GM12878 (cell line): ENCODE data around the gene PDE9A. TPM values are rescaled to one million over a fixed set of nuclear protein-coding genes. Genes with fewer than 3 reads are reported as not detected.

Experiments used
- ATAC-seq: fragments of 200-7000 bp; cut with Tn5 transposase; 3 replicates; pipeline ENCODE4 v1.9.1; 2020; ENCODE audit warnings: mild to moderate bottlenecking, moderate library complexity
- BruUV-seq: library from RNA; stranded (reverse); fragments of 400-500 nt; replicated peaks from 2 replicates; lab custom pipeline; 2021; lab: Mats Ljungman, UMichigan
- CTCF ChIA-PET: fragments of 300-600 bp; sonication (Branson Sonifier 250); formaldehyde crosslinking; extraction: SDS; loops from one replicate; lab custom pipeline; 2021; ENCODE audit warnings: inconsistent platforms; lab: Yijun Ruan, JAX
- POLR2A ChIA-PET: fragments of 350-600 bp; formaldehyde crosslinking; extraction: SDS; loops from one replicate; lab custom pipeline; 2021; ENCODE audit warnings: inconsistent platforms; lab: Charles Lee
- RAD21 ChIA-PET: fragments of 300-600 bp; sonication (Branson Sonifier 250); formaldehyde crosslinking; loops from one replicate; lab custom pipeline; 2023; ENCODE audit warnings: antibody characterized with exemption; ENCODE audit not compliant: unreplicated experiment; lab: Charles Lee
- SMC1A ChIA-PET: fragments of 300-600 bp; sonication (Branson Sonifier 250); formaldehyde crosslinking; loops from one replicate; lab custom pipeline; 2023; ENCODE audit not compliant: unreplicated experiment, uncharacterized antibody; lab: Charles Lee
- DNase-seq: peaks from one replicate; pipeline ENCODE4 v3.0.0-alpha.2; 2011; ENCODE audit warnings: low read depth, low spot score
- FAIRE-seq: peaks from 3 replicates; lab custom pipeline; 2011; peaks lifted over from hg19 to GRCh38; lab: Jason Lieb, UNC
- H2AFZ ChIP-seq: 2 replicates; pipeline ENCODE4 v1.6.0; 2011; ENCODE audit warnings: low read depth, low read length, control low read depth; ENCODE audit not compliant: control insufficient read depth
- H3K27ac ChIP-seq: 2 replicates; pipeline ENCODE4 v1.5.1; 2011; ENCODE audit warnings: control low read depth; ENCODE audit not compliant: control insufficient read depth, insufficient read depth
- H3K27me3 ChIP-seq, 2 experiments: replicated peaks in 1 of 2; 2 replicates each; pipeline versions ENCODE4 v1.6.0 to v1.6.1; 2011; ENCODE audit warnings: low read length in 1 of 2; ENCODE audit not compliant: control insufficient read depth in 2 of 2, insufficient read depth in 2 of 2
- H3K36me3 ChIP-seq, 2 experiments: 2 replicates each; pipeline ENCODE4 v1.5.1; 2011; ENCODE audit warnings: low read length in 1 of 2; ENCODE audit not compliant: control insufficient read depth in 2 of 2, insufficient read depth in 2 of 2
- H3K4me1 ChIP-seq: 2 replicates; pipeline ENCODE4 v1.6.1; 2011; ENCODE audit warnings: mild to moderate bottlenecking, low read length, moderate library complexity, mixed read lengths; ENCODE audit not compliant: control insufficient read depth, insufficient read depth
- H3K4me2 ChIP-seq: 2 replicates; pipeline ENCODE4 v1.6.0; 2011; ENCODE audit warnings: control low read depth; ENCODE audit not compliant: control insufficient read depth, insufficient read depth
- H3K4me3 ChIP-seq: fragments of 200-600 bp; sonication (generic); 2 replicates; pipeline ENCODE4 v1.5.1; 2016
- H3K79me2 ChIP-seq: 2 replicates; pipeline ENCODE4 v1.6.0; 2011; ENCODE audit warnings: low read length; ENCODE audit not compliant: control insufficient read depth, insufficient read depth
- H3K9ac ChIP-seq: 2 replicates; pipeline ENCODE4 v1.8.0; 2011; ENCODE audit warnings: low read length, control low read depth, mixed read lengths; ENCODE audit not compliant: control insufficient read depth, insufficient read depth
- H3K9me3 ChIP-seq: replicated peaks from 3 replicates; pipeline ENCODE4 v1.5.1; 2011; ENCODE audit warnings: mild to moderate bottlenecking, low read length; ENCODE audit not compliant: control insufficient read depth, insufficient read depth
- H4K20me1 ChIP-seq: 2 replicates; pipeline ENCODE4 v1.6.0; 2011; ENCODE audit not compliant: control insufficient read depth, insufficient read depth
- CHD2 ChIP-seq: IDR thresholded peaks from 2 replicates; pipeline ENCODE4 v1.6.1; 2011; ENCODE audit warnings: low read depth, low read length, improper control_type of control experiment, borderline replicate concordance
- ESRRA ChIP-seq: IDR thresholded peaks from 2 replicates; pipeline ENCODE4 v1.6.1; 2012; ENCODE audit warnings: mild to moderate bottlenecking, low read length, improper control_type of control experiment
- ETV6 ChIP-seq, 2 experiments: fragments of 450-650 bp in 1 of 2; IDR thresholded peaks in 1 of 2; conservative IDR thresholded peaks in 1 of 2; 2 replicates each; pipeline ENCODE4 v1.6.1; 2014; ENCODE audit warnings: antibody characterized with exemption in 1 of 2, borderline replicate concordance in 1 of 2, low read depth in 1 of 2, mild to moderate bottlenecking in 1 of 2, moderate library complexity in 1 of 2
- IRF4 ChIP-seq: IDR thresholded peaks from 2 replicates; pipeline ENCODE4 v1.6.1; 2011; ENCODE audit warnings: low read depth, low read length
- MEF2A ChIP-seq: IDR thresholded peaks from 2 replicates; pipeline ENCODE4 v1.6.1; 2011; ENCODE audit warnings: low read depth, mild to moderate bottlenecking, low read length, moderate library complexity; ENCODE audit not compliant: insufficient read depth
- MEF2B ChIP-seq: fragments of 450-650 bp; IDR thresholded peaks from 2 replicates; pipeline ENCODE4 v1.6.1; 2018; ENCODE audit warnings: mild to moderate bottlenecking, moderate library complexity; ENCODE audit not compliant: partially characterized antibody, poor library complexity, severe bottlenecking
- POU2F2 ChIP-seq: IDR thresholded peaks from 3 replicates; pipeline ENCODE4 v1.6.1; 2011; ENCODE audit warnings: low read depth, mild to moderate bottlenecking, low read length, borderline replicate concordance
- SIX5 ChIP-seq: IDR thresholded peaks from 2 replicates; pipeline ENCODE4 v1.6.1; 2011; ENCODE audit warnings: mild to moderate bottlenecking, low read depth, low read length, moderate library complexity; ENCODE audit not compliant: severe bottlenecking
- SUZ12 ChIP-seq: fragments of 200-600 bp; sonication (generic); IDR thresholded peaks from one replicate; pipeline ENCODE4 v1.6.1; 2018; ENCODE audit warnings: antibody characterized with exemption, mild to moderate bottlenecking; ENCODE audit not compliant: unreplicated experiment
- ZNF384 ChIP-seq: IDR thresholded peaks from 2 replicates; pipeline ENCODE4 v1.6.1; 2012; ENCODE audit warnings: low read depth, mild to moderate bottlenecking, low read length, improper control_type of control experiment, borderline replicate concordance
- ZNF622 ChIP-seq: fragments of 450-650 bp; IDR thresholded peaks from 2 replicates; pipeline ENCODE4 v1.6.1; 2017; ENCODE audit warnings: mild to moderate bottlenecking, inconsistent platforms
- ZSCAN29 ChIP-seq: fragments of 450-650 bp; IDR thresholded peaks from 2 replicates; pipeline ENCODE4 v1.6.1; 2017; ENCODE audit warnings: mild to moderate bottlenecking, moderate library complexity
- WGBS: methylation state at CpG from one replicate; pipeline ENCODE4 v1.1.6; 2016; ENCODE audit warnings: low lambda C conversion rate; ENCODE audit not compliant: insufficient replicate concordance, insufficient coverage; ENCODE audit errors: missing lambda C conversion rate; 5-methylcytosine and 5-hydroxymethylcytosine counted together
- in situ Hi-C: fragments of 300-500 bp; cut with MboI; formaldehyde crosslinking; loops from 9 replicates; pipeline ENCODE4 v1.14.3; 2018; ENCODE audit warnings: mixed read lengths
- intact Hi-C: fragments of 100-400 bp; cut with micrococcal nuclease; formaldehyde crosslinking; loops from one replicate; pipeline ENCODE4 v1.14.2; 2022; ENCODE audit not compliant: unreplicated experiment
- polyA plus RNA-seq, 11 experiments: library from polyadenylated mRNA; depleted of rRNA in 4 of 11; unstranded in 6 of 11; stranded (reverse) in 5 of 11; fragments of >200 nt; fragmentation: Nextera tagmentation in 4 of 11; fragmentation: Illumina TruSeq in 1 of 11; extraction: Ambion mirVana in 4 of 11; extraction: Trizol in 1 of 11; gene quantifications; 1 replicate in 1 of 11; 2 replicates in 10 of 11; pipeline versions ENCODE4 v1.2.1 to v1.2.3, GENCODE V29; 2011 to 2016; ENCODE audit warnings: inconsistent platforms in 2 of 11, missing spikeins in 2 of 11, low read depth in 1 of 11
- total RNA-seq, 4 experiments: library from RNA; depleted of rRNA in 3 of 4; stranded (reverse); fragments of >200 nt in 3 of 4; fragmentation: Illumina TruSeq in 1 of 4; extraction: Trizol in 1 of 4; gene quantifications; 2 replicates each; pipeline versions ENCODE4 v1.2.1 to v1.2.3, GENCODE V29; 2013 to 2021

Gene PDE9A
- total and polyA plus RNA-seq, 10 of the 15 experiments (the other 5 are each of a cell fraction or from before 2014, with no cell fraction given), result 0.08 to 0.45 (median 0.20) TPM; not detected in 1

- intact Hi-C loops (no loop called here), in situ Hi-C loops (no loop called here)
- ChIA-PET POLR2A (no interaction called here), CTCF (no interaction called here), SMC1A (interaction anchor here (1.5 kb wide), 1 partner anchor 81 kb away, joined by 3 read pairs; no protein-coding TSS in a partner anchor), RAD21 (no interaction called here)
- Histone ChIP-seq H3K27me3 (no peaks in the 10 kb centered on the region; a peak in 2 of 4 replicates), H4K20me1 (no peaks in the 10 kb centered on the region), H3K4me1 (peaks cover 6% of the 10 kb centered on the region; the same call in 1 of the 2 replicates), H3K27ac (no peak overlapping the region), H3K4me3 (no peak overlapping the region), H3K9ac (no peak overlapping the region), H2AFZ (no peak overlapping the region), H3K36me3 (no peaks in the 10 kb centered on the region), H3K9me3 (no peaks in the 10 kb centered on the region), H3K79me2 (no peaks in the 10 kb centered on the region), H3K4me2 (no peak overlapping the region)
- TF ChIP-seq ZSCAN29 (no peak), MEF2A (no peak), ESRRA (no peak), ZNF384 (no peak)
- no peak for DNase-seq
- no peak for ATAC-seq
- WGBS, result 59% methylated on average over 12 of the region's 12 CpGs
- no TSS peak for BruUV-seq
- FAIRE-seq, result no peak
Measured at GRCh38 chr21:42736646-42737350, 83.4 kb downstream of the PDE9A start.

GRCh38 chr21:42737951-42738590, 84.7 kb downstream of the PDE9A start:
- Histone ChIP-seq H4K20me1 (no peaks in the 10 kb centered on the region), H3K36me3 (no peaks in the 10 kb centered on the region), H3K79me2 (no peaks in the 10 kb centered on the region), H3K9ac (no peak overlapping the region), H3K4me2 (no peak overlapping the region), H3K9me3 (no peaks in the 10 kb centered on the region), H3K4me3 (no peak overlapping the region), H3K27ac (no peak overlapping the region), H2AFZ (peak overlapping the region; percentile 33), H3K4me1 (peaks cover 6% of the 10 kb centered on the region; the same call in 1 of the 2 replicates), H3K27me3 (no peaks in the 10 kb centered on the region; a peak in 3 of 4 replicates)
- intact Hi-C loops (no loop called here), in situ Hi-C loops (no loop called here)
- ATAC-seq (no peak), DNase-seq (no peak), FAIRE-seq (no peak)
- POLR2A ChIA-PET, result no interaction called here
- RAD21 ChIA-PET, result no interaction called here
- CTCF ChIA-PET, result interaction anchor here (0.8 to 1.1 kb wide), 2 partner anchors 9 to 145 kb away, joined by 3 read pairs; no protein-coding TSS in a partner anchor
- SMC1A ChIA-PET, result interaction anchor here (0.6 to 1.5 kb wide), 2 partner anchors 80 to 1263 kb away, joined by 3 read pairs; no protein-coding TSS in a partner anchor
- WGBS, result 41% methylated on average over 16 of the region's 16 CpGs
- no peak for TF ChIP-seq MEF2B
- no peak for TF ChIP-seq CHD2
- TF ChIP-seq ZNF622, result no peak
- no peak for TF ChIP-seq SIX5
- TF ChIP-seq ETV6 (conservative IDR thresholded peaks at IDR 0.05 in 1 of 2, IDR thresholded peaks at IDR 0.05 in 1 of 2; ENCODE audit: borderline replicate concordance in 1 of 2, low read depth in 1 of 2), result no peak
- no peak for TF ChIP-seq IRF4
- no peak for TF ChIP-seq SUZ12
- no peak for TF ChIP-seq POU2F2
- BruUV-seq, result no TSS peak
